Common myeloid progenitor, CD34-positive (primary cell): ENCODE results near the gene MYO10.

Experiments used
- CTCF ChIA-PET: fragments of 350-600 bp; sonication (Branson Sonifier 250); formaldehyde crosslinking; loops from one replicate; lab custom pipeline; 2021; ENCODE audit warnings: antibody characterized with exemption; lab: Charles Lee
- POLR2A ChIA-PET: fragments of 350-600 bp; sonication (Branson Sonifier 250); formaldehyde crosslinking; loops from one replicate; lab custom pipeline; 2021; ENCODE audit warnings: antibody characterized with exemption; lab: Charles Lee
- DNase-seq, 3 donors: peaks; one replicate each; pipeline versions ENCODE4 v3.0.0 to v3.0.0-alpha.2; 2013
- H3K27ac ChIP-seq, 2 experiments: 1 replicate in 1 of 2; 2 replicates in 1 of 2; pipeline ENCODE4 v1.7.0; 2013; ENCODE audit warnings: inconsistent platforms in 2 of 2, low read length in 2 of 2, mild to moderate bottlenecking in 2 of 2, low read depth in 1 of 2, moderate library complexity in 1 of 2; ENCODE audit not compliant: severe bottlenecking in 2 of 2, insufficient read depth in 1 of 2, poor library complexity in 1 of 2
- H3K27me3 ChIP-seq, 5 experiments: replicated peaks in 2 of 5; 1 replicate in 3 of 5; 2 replicates in 2 of 5; pipeline versions ENCODE4 v1.6.1 to v1.7.0; 2013; ENCODE audit warnings: low read length in 4 of 5, mild to moderate bottlenecking in 2 of 5, moderate library complexity in 2 of 5, inconsistent platforms in 1 of 5; ENCODE audit not compliant: insufficient read depth in 5 of 5, control insufficient read depth in 4 of 5
- H3K36me3 ChIP-seq, 4 experiments: 1 replicate in 2 of 4; 2 replicates in 2 of 4; pipeline versions ENCODE4 v1.6.1 to v1.7.0; 2013; ENCODE audit warnings: low read length in 3 of 4, control low read depth in 1 of 4, mild to moderate bottlenecking in 1 of 4; ENCODE audit not compliant: control insufficient read depth in 4 of 4, insufficient read depth in 4 of 4
- H3K4me1 ChIP-seq, 4 experiments: 1 replicate in 3 of 4; 2 replicates in 1 of 4; pipeline versions ENCODE4 v1.6.1 to v1.7.1; 2013; ENCODE audit warnings: low read length in 3 of 4, mild to moderate bottlenecking in 3 of 4, control low read depth in 1 of 4, inconsistent platforms in 1 of 4, moderate library complexity in 1 of 4; ENCODE audit not compliant: control insufficient read depth in 4 of 4, insufficient read depth in 4 of 4; ENCODE audit errors: control extremely low read depth in 1 of 4
- H3K4me3 ChIP-seq, 7 experiments: 1 replicate in 4 of 7; 2 replicates in 3 of 7; pipeline versions ENCODE4 v1.5.1 to v1.7.0; 2013; ENCODE audit warnings: mild to moderate bottlenecking in 7 of 7, low read length in 6 of 7, moderate library complexity in 6 of 7, inconsistent platforms in 2 of 7, low read depth in 2 of 7, control low read depth in 1 of 7; ENCODE audit not compliant: insufficient read depth in 4 of 7, control insufficient read depth in 1 of 7; ENCODE audit errors: extremely low read depth in 1 of 7
- H3K9me3 ChIP-seq, 5 experiments: 1 replicate in 4 of 5; 2 replicates in 1 of 5; pipeline versions ENCODE4 v1.6.1 to v1.7.1; 2013; ENCODE audit warnings: low read length in 4 of 5, mild to moderate bottlenecking in 2 of 5, inconsistent platforms in 1 of 5, low read depth in 1 of 5, moderate library complexity in 1 of 5; ENCODE audit not compliant: control insufficient read depth in 4 of 5, insufficient read depth in 2 of 5; ENCODE audit errors: control extremely low read depth in 1 of 5
- WGBS: methylation state at CpG from one replicate; pipeline ENCODE4 v1.1.5; 2013; ENCODE audit not compliant: insufficient coverage; 5-methylcytosine and 5-hydroxymethylcytosine counted together

Gene MYO10

GRCh38 chr5:16978296-16978695 lies 42.2 kb upstream of the MYO10 start:
- Histone ChIP-seq H3K9me3 (no peaks in the 10 kb centered on the region), H3K36me3 (no peaks in the 10 kb centered on the region), H3K4me1 (no peaks in the 10 kb centered on the region), H3K4me3 (no peak overlapping the region), H3K27ac (no peak overlapping the region), H3K27me3 (peaks cover 0 to 22% (median 6%) of the 10 kb centered on the region in 5 experiments)
- ChIA-PET CTCF (no interaction called here), POLR2A (no interaction called here)
- DNase-seq, result no peak

GRCh38 chr5:16976625-16977008 lies 40.5 kb upstream of the MYO10 start:
- H3K27me3 ChIP-seq, result peaks cover 0 to 24% (median 3%) of the 10 kb centered on the region in 5 experiments
- no peaks in the 10 kb centered on the region for H3K36me3 ChIP-seq
- no peak overlapping the region for H3K27ac ChIP-seq
- DNase-seq, result no peak
- ChIA-PET POLR2A (interaction anchor here (0.6 kb wide), 1 partner anchor 16 kb away, joined by 3 read pairs; no protein-coding TSS in a partner anchor), CTCF (interaction anchor here (0.6 to 1.4 kb wide), 4 partner anchors 9 to 213 kb away, joined by 3 to 5 read pairs (median 3); no protein-coding TSS in a partner anchor)
- 70% methylated on average over 1 of the region's 1 CpG for WGBS
- no peak overlapping the region for H3K4me3 ChIP-seq
- no peaks in the 10 kb centered on the region for H3K9me3 ChIP-seq
- no peaks in the 10 kb centered on the region for H3K4me1 ChIP-seq

- Histone ChIP-seq H3K4me1 (no peaks in the 10 kb centered on the region), H3K9me3 (no peaks in the 10 kb centered on the region), H3K36me3 (no peaks in the 10 kb centered on the region), H3K27ac (no peak overlapping the region), H3K27me3 (peaks cover 0 to 24% (median 4%) of the 10 kb centered on the region in 5 experiments), H3K4me3 (no peak overlapping the region)
- peak; percentile 29 to 79 (median 72) for DNase-seq
- WGBS, result 83% methylated on average over 1 of the region's 2 CpGs
- ChIA-PET POLR2A (no interaction called here), CTCF (interaction anchor here (0.6 to 1.4 kb wide), 4 partner anchors 9 to 214 kb away, joined by 3 to 5 read pairs (median 3); no protein-coding TSS in a partner anchor)
These were observed 40.0 kb upstream of the MYO10 start for GRCh38 chr5:16975950-16976624.

- H3K4me3 ChIP-seq, result no peak overlapping the region
- WGBS, result 88% methylated on average over 1 of the region's 2 CpGs
These were observed 38.9 kb upstream of the MYO10 start for GRCh38 chr5:16974981-16975380.

GRCh38 chr5:16970826-16971225 lies 34.7 kb upstream of the MYO10 start:
- WGBS, result 100% methylated on average over 2 of the region's 3 CpGs
- DNase-seq, result no peak
- Histone ChIP-seq H3K27me3 (peaks cover 0 to 21% (median 3%) of the 10 kb centered on the region in 5 experiments), H3K4me3 (no peak overlapping the region), H3K4me1 (no peaks in the 10 kb centered on the region), H3K9me3 (no peaks in the 10 kb centered on the region), H3K36me3 (no peaks in the 10 kb centered on the region), H3K27ac (no peak overlapping the region)
- ChIA-PET POLR2A (no interaction called here), CTCF (no interaction called here)

More at GRCh38 chr5:16974981-16975380, 38.9 kb upstream of the MYO10 start:
- H3K27ac ChIP-seq, result no peak overlapping the region
- H3K4me1 ChIP-seq, result no peaks in the 10 kb centered on the region
- no peak for DNase-seq
- no peaks in the 10 kb centered on the region for H3K9me3 ChIP-seq
- ChIA-PET CTCF (no interaction called here), POLR2A (no interaction called here)
- peaks cover 0 to 21% (median 4%) of the 10 kb centered on the region in 5 experiments for H3K27me3 ChIP-seq
- no peaks in the 10 kb centered on the region for H3K36me3 ChIP-seq

- whole genome bisulfite sequencing, result 94% methylated on average over 3 of the region's 5 CpGs
- peaks cover 0 to 17% (median 2%) of the 10 kb centered on the region in 5 experiments for H3K27me3 ChIP-seq
- no peak for DNase-seq
- H3K36me3 ChIP-seq, result no peaks in the 10 kb centered on the region
- no peak overlapping the region for H3K4me3 ChIP-seq
- no peak overlapping the region for H3K27ac ChIP-seq
- ChIA-PET POLR2A (no interaction called here), CTCF (interaction anchor here (0.6 kb wide), 1 partner anchor 9 kb away, joined by 3 read pairs; no protein-coding TSS in a partner anchor)
- H3K9me3 ChIP-seq, result no peaks in the 10 kb centered on the region
- no peaks in the 10 kb centered on the region for H3K4me1 ChIP-seq
These were observed 34.2 kb upstream of the MYO10 start for GRCh38 chr5:16970260-16970659.

- POLR2A ChIA-PET, result no interaction called here
- CTCF ChIA-PET, result interaction anchor here (0.6 kb wide), 2 partner anchors 168 to 654 kb away, joined by 3 to 4 read pairs; no protein-coding TSS in a partner anchor
These were observed 29.5 kb upstream of the MYO10 start for GRCh38 chr5:16965581-16965980.

More at GRCh38 chr5:16965581-16965980, 29.5 kb upstream of the MYO10 start:
- H3K4me3 ChIP-seq, result no peak overlapping the region
- no peaks in the 10 kb centered on the region for H3K36me3 ChIP-seq
- H3K4me1 ChIP-seq, result no peaks in the 10 kb centered on the region
- no peak for DNase-seq
- WGBS, result no CpG with 5 or more reads among the region's 1 CpG
- H3K27me3 ChIP-seq, result no peaks in the 10 kb centered on the region
- no peaks in the 10 kb centered on the region for H3K9me3 ChIP-seq
- H3K27ac ChIP-seq, result no peak overlapping the region
